ENCODE measurements around the gene LGI2.
"Not testable (repeated sequence)": the region's sequence is repeated elsewhere in the genome, so short reads cannot be mapped to it uniquely, and the experiment has no call there.

LGI2 gene

DNA sequence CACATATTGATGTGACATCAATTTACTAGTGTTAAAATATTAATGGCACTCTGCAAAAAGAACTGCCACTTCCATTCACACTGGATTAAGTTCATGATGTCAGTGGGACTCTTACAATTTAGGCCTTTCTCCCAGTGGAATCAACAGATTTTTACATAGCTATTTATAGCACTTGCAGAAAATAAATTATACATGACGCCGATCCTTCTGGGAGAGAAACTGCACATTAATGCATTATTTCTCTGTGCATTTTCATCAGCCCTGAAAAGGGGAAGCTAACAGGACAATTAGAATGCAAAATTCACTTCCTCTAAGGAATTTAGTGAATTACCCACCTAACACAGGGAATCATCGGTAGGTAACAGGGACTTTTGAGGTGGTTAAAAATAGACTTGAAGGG is 15.7 kb downstream of the LGI2 start:
- no peak overlapping the region for H3K4me3 ChIP-seq (ENCODE audit: low read depth, low read length)
- no peak for DNase-seq (ENCODE audit: low read depth)
- in situ Hi-C loops (cut with HindIII; ENCODE audit: low sequenced_read_pairs): loop anchor here (10.0 kb wide), 1 partner anchor 520 kb away; no protein-coding TSS in a partner anchor
- TF ChIP-seq, protein P1, sequence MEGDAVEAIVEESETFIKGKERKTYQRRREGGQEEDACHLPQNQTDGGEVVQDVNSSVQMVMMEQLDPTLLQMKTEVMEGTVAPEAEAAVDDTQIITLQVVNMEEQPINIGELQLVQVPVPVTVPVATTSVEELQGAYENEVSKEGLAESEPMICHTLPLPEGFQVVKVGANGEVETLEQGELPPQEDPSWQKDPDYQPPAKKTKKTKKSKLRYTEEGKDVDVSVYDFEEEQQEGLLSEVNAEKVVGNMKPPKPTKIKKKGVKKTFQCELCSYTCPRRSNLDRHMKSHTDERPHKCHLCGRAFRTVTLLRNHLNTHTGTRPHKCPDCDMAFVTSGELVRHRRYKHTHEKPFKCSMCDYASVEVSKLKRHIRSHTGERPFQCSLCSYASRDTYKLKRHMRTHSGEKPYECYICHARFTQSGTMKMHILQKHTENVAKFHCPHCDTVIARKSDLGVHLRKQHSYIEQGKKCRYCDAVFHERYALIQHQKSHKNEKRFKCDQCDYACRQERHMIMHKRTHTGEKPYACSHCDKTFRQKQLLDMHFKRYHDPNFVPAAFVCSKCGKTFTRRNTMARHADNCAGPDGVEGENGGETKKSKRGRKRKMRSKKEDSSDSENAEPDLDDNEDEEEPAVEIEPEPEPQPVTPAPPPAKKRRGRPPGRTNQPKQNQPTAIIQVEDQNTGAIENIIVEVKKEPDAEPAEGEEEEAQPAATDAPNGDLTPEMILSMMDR (IDR thresholded peaks at IDR 0.05; ENCODE audit: low read depth, low read length, missing control alignments): no peak

DNA sequence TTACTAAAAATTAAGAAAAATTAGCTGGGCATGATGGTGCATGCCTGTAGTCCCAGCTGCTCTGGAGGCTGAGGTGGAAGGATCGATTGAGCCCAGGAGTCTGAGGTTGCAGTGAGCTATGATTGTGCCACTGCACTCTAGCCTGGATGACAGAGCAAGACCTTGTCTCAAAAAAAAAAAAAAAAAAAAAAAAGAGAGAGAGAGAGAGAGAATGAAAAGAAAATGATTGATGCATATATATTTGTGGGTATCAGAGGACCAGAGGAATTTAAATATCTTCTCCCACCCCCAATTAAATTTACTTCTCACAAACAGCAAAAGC is 16.1 kb downstream of the LGI2 start:
- H3K4me3 ChIP-seq (ENCODE audit: low read depth, low read length); DNase-seq (ENCODE audit: low read depth): not testable (repeated sequence)
- in situ Hi-C loops (cut with HindIII; ENCODE audit: low sequenced_read_pairs): loop anchor here (10.0 kb wide), 1 partner anchor 520 kb away; no protein-coding TSS in a partner anchor

DNA sequence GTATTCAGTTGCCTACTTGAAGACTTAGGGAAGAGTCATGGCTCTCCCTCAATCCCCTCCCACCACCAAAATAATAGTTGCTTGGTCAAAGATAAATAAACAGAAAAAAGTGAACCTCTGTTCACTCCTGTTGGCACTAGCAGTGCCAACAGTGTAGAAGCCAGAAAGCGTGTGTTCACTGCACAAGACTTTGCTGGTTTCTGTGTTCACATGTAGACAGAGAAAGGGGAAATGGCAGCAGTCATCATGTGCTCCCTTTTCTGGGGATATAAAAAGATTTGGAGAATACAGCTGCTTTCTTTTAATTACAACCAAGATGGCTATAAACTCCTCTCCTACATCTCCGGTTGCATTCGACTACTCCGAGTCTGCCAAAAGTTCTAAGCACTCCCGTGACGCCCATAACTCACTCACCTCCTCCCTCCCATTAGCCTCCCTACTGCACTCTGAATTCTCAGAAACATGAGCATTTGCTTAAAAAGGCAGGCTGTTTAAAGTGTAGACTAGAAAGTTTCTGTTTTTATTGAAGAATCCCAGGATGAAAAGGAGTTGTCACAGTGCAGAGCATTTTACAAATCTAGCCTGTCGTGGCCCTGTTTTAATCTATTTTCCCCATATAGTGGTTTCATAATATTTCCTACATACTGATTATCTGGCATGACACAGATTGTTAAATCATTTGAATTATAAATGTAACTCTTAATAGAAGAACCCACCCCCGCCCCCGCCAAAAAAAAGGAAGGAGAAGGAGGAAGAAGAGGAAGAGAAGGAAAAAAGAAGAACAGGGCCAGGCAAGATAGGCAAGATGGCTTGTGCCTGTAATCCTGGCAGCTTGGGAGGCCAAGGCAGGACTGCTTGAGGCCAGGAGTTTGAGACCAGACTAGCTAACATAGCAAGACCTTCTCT is 16.7 kb downstream of the LGI2 start:
- in situ Hi-C loops (cut with HindIII; ENCODE audit: low sequenced_read_pairs): loop anchor here (10.0 kb wide), 1 partner anchor 519 kb away; no protein-coding TSS in a partner anchor
- no peak overlapping the region for H3K4me3 ChIP-seq (ENCODE audit: low read depth, low read length)
- TF ChIP-seq, protein P1 (IDR thresholded peaks at IDR 0.05; ENCODE audit: low read depth, low read length, missing control alignments): no peak
- DNase-seq (ENCODE audit: low read depth): no peak

DNA sequence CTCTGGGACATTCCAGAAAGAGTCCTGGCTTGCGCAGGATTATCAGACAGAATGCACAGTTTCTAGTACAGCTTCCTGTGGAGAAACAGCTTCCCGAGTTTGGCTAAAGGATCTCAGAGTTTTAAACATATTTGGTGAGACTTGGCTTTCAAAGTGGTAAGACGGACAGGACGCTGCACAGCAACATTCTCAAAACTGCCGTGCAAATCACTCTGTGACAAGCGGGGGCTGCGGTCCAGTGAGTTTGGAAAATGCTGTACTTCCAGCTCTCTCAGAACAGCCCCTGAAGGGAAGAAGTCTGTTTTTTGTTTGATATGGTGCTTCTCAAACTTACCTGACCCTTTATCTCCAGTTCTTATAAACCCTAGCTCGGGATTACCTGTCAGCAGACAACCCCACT is 18.1 kb downstream of the LGI2 start:
- in situ Hi-C loops (cut with HindIII; ENCODE audit: low sequenced_read_pairs): loop anchor here (10.0 kb wide), 1 partner anchor 518 kb away; no protein-coding TSS in a partner anchor
- TF ChIP-seq, protein P1 (IDR thresholded peaks at IDR 0.05; ENCODE audit: low read depth, low read length, missing control alignments): no peak
- H3K4me3 ChIP-seq (ENCODE audit: low read depth, low read length): no peak overlapping the region
- DNase-seq (ENCODE audit: low read depth): no peak

DNA sequence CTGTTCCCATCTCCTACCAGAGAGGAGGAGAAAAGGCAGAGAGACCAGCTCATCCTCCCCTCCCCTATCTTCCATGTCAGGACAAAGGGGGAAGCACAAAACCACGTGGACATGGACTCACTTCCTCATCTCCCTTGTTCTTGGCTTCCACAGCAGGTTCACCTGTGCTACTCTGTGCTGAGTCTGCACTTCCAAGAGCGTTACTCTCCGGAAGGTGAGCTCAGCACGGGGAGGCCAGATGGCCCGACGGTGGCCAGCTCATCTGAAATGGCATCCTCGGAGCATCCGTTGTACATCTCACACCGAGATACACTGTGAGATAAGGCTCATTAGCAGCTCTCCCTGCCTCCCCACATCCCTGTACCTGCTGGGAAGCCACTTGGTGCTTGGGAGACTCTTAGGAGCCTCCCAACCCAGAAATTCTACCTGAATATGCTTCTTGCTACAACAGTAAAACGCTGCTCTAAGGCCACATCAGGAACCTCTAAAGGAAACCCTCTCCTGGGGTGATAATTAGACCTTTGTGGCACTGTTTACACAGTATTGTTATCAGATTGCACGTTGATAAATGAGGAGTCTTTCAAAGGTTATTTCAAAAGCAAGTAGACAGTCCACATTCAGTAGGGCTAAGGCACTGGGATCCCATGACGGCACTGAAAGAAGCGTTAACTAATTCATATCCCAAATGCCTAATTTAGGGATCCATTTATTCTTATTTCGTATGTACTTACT is 19.4 kb downstream of the LGI2 start:
- in situ Hi-C loops (cut with HindIII; ENCODE audit: low sequenced_read_pairs): loop anchor here (10.0 kb wide), 1 partner anchor 516 kb away; no protein-coding TSS in a partner anchor
- H3K4me3 ChIP-seq (ENCODE audit: low read depth, low read length): no peak overlapping the region
- DNase-seq (ENCODE audit: low read depth): no peak
- TF ChIP-seq, protein P1 (IDR thresholded peaks at IDR 0.05; ENCODE audit: low read depth, low read length, missing control alignments): no peak

DNA sequence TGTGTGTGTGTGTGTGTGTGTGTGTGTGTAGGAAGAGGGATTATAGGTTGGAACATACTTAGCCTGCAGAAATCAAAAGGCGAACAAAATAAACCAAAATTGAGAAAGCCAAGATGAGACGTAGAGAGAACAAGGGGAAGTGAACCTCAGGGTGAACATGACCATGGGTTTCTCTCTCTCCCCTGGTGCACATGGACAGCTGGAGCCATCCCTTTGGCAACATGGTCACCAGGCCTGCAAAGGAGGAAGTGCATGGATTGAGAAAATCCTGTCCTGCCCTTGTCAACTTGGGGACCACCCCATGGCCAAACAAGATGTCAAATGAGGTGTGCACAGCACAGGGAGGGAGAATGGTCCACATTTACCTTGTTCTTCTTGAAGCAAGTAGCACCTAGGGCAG is 23.1 kb downstream of the LGI2 start:
- no peak for DNase-seq (ENCODE audit: low read depth)
- no peak overlapping the region for H3K4me3 ChIP-seq (ENCODE audit: low read depth, low read length)
- TF ChIP-seq, protein P1 (IDR thresholded peaks at IDR 0.05; ENCODE audit: low read depth, low read length, missing control alignments): no peak
- in situ Hi-C loops (cut with HindIII; ENCODE audit: low sequenced_read_pairs): no loop called here

All from astrocyte of the cerebellum (primary cell).